ENCODE data around the gene EHBP1L1.

Gene EHBP1L1

DNA sequence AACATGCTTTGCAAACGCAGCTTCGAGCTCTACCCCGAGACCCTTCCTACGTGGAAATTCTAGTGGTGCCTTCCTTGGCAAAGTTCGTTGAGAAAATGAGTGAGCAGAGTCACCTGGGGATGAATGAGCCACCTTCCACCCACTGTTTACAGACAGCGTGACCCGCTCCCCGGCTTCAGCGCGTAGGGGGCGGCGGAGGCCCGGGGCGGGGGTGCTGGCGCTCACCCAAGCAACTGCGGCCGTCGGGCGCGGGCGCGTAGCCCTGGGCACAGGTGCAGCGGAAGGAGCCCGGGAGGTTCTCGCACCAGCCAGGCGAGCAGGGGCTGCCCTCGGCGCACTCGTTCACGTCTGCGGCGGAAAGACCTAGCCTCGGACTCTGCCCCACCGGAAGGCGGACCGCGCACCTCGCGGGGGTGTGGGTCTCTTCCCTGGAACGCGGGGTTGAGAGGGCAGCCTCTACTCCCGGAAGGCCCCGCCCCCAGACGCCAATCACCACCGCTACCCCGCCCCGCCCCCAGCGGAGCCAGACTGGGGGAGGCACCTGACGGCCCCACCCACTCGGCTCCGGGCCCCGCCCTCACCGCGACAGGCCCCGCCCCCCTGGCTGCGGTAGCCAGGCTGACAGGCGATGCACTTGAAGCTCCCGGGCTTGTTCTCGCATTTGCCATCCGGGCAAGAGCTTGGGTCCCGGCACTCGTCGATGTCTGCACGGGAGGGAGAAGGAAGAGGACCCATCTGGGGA is 29.5 kb upstream of the EHBP1L1 start:
- DNase-seq (ENCODE audit: low read depth), result peak; percentile 63

- no peak for DNase-seq (ENCODE audit: low read depth)
Measured at GRCh38 chr11:65547446-65548125, 28.3 kb upstream of the EHBP1L1 start.

DNA sequence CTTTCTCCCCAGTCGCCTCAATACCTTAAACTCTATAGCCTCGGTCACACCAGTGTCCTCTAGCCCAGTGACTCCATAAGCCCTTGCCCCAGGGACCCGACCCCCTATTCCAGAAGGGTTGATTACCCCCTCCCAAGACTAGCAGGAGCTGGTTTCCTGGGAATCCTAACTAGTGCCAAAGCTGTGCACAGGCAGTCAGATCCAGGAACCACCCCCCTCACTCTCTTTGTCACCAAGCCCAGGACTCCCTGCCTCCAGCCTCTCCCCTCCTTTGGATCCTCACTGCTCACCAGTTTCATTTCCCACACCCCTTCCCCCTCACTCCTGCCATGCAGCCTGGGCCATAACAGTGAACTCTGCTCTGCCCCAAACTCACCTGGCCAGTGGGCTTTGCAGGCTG is 27.5 kb upstream of the EHBP1L1 start:
- DNase-seq (ENCODE audit: low read depth), result no peak

DNA sequence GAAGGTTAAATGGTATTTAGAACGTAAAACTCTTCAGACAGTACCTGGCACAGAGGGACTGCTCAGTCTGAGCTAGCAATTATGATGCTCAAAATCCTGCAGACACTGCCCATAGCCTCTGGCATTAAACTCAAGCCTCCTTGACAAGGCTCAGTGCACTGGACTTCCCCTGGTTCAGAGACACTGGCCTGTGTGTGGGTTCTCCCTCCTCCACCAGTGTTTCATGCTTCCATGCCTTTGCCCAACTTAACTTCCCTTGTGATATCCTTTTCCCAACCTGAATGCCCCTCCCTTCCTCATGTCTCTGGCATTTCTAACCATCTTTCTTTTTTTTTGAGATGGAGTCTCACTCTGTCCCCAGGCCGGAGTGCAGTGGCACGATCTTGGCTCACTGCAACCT is 26.8 kb upstream of the EHBP1L1 start:
- DNase-seq (ENCODE audit: low read depth), result no peak

DNA sequence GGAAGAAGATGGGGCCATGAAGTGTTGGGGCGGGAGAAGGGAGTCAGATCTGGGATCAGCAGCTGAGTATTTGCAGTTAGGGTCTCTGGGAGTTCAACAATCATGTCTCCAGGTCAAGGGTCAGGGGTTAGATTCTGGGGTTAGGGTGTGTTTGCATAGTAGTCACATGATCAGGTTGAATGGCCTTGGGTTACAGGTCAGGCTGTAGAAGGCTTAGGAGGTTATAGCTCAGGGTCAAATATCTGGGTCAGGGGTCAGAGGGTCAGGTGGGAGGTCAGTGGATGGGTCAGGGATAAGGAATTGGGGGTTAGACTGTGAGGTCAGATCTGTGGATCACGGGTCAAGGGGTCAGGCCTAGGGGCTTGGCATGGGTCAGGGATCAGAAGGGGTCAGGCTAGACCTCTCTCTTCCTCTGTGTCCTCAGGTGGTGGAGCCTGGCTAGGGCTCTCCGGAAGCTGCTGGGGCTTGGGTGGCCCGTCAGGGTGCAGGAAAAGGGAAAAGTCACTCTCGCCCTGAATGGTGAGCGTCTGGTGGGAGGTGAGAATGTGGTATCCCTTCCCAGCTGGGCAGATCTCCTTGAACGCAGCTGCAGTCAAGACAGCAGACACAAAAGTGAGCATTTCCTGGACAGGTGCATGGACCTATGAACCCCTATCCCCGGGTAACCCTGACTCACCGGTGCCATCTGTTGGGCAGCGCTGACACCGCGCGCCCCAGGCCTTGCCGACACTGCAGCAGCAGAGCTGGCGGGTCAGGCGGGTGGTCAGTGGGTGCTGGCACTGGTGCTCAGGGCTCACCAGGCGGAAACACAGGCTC is 24.1 kb upstream of the EHBP1L1 start:
- peak; percentile 45 for DNase-seq (ENCODE audit: low read depth)

DNA sequence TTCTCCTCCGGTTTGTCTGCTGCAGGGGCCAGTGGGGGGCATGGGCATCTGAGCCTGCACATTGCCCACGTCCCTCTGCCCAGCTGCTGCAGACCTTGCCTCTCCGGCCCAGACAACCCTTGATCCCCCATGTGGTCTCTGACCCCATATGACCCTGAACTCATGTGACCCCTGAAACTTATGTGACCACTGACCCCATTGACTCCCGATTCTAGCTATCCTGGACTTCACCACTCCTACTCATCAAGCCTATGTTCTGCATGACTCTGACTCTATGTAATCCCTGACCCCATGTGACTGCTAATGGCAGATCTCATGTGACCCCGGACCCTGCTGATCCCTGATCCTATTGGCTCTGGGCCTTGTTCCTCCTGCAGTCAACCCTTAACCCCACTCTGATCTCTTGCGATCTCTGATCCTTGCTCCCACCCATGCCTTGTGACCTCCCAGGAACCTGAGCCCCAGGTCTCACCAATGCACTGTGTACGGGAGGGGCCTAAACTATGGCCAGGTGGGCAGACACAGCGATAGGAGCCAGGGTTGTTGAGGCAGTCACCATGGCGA is 23.4 kb upstream of the EHBP1L1 start:
- no peak for DNase-seq (ENCODE audit: low read depth)

GRCh38 chr11:65553301-65554001 is 22.4 kb upstream of the EHBP1L1 start:
- DNase-seq (ENCODE audit: low read depth), result no peak

GRCh38 chr11:65554057-65554818 is 21.6 kb upstream of the EHBP1L1 start:
- no peak for DNase-seq (ENCODE audit: low read depth)

GRCh38 chr11:65554842-65555430 is 20.9 kb upstream of the EHBP1L1 start:
- no peak for DNase-seq (ENCODE audit: low read depth)

GRCh38 chr11:65555693-65556231 is 20.1 kb upstream of the EHBP1L1 start:
- DNase-seq (ENCODE audit: low read depth), result peak; percentile 79

DNA sequence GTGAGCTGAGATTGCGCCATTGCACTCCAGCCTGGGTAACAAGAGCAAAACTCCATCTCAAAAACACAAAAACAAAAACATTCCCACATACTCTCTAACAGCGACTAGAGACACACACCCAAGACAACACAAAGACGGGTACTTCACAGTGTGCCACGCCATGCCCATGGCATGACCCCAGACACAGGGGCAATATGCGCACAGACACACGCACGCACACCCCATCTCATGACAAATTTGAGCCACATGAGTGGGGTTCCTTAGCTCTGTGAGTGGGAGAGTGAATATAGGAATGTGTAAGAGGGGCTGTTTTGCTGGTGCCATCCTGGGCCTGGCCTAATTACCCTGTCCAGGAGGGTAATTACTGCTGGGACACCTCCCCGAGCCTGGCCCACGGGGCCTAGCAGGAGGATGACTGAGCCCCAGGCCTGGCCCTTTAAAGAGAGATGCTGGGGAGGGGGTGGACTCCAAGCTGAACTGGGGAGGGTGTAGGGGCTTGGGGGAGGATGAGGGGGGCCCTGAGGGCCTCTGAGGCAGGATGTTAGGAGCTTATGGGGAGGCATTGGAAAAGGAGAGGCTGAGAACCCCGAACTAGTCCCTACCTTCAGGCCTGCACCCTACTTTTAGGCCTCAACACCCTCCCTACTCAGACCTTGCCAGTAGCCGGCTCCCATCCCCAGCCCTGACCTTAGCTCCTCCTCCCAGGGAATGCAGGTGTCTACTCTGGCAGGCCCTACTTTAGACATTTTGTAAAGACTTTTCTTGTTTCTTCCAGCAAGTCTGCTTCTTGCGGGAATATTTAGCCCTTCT is 19.2 kb upstream of the EHBP1L1 start:
- DNase-seq (ENCODE audit: low read depth), result no peak

DNA sequence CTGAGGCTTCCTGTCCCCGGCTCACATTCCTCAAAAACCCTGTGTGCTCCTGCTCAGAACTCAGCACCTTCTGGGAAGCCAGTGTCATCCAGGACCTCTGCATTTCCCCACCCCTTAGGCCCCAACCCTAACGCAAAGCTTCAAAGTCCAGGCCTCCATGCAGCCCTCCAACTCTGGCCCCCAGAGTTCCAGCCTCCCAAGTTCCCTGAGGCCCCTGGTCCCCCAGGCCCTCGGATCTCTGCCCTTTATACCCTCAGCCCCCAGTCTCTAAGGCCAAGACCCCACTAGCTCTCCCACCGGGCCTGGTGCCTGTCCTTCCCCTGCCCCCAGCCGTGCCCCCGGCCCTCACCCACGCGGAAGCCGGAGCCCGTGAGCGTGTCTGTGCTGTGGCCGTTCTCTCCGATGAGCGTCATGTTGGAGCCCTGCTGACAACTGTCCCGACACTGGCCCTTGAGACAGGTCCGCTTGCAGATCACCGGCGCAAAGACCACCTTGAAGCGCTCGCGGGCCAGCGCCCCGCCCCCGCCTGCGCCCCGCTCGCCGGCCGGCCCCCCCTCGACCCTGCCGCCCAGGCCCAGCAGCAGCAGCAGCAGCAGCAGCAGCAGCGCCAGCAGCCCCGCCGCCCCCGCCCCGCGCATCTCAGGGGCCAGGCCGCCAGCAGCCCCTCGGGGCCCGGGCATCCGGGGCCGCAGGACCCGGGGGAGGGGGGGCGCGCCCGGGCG is 18.4 kb upstream of the EHBP1L1 start:
- DNase-seq (ENCODE audit: low read depth), result no peak

DNA sequence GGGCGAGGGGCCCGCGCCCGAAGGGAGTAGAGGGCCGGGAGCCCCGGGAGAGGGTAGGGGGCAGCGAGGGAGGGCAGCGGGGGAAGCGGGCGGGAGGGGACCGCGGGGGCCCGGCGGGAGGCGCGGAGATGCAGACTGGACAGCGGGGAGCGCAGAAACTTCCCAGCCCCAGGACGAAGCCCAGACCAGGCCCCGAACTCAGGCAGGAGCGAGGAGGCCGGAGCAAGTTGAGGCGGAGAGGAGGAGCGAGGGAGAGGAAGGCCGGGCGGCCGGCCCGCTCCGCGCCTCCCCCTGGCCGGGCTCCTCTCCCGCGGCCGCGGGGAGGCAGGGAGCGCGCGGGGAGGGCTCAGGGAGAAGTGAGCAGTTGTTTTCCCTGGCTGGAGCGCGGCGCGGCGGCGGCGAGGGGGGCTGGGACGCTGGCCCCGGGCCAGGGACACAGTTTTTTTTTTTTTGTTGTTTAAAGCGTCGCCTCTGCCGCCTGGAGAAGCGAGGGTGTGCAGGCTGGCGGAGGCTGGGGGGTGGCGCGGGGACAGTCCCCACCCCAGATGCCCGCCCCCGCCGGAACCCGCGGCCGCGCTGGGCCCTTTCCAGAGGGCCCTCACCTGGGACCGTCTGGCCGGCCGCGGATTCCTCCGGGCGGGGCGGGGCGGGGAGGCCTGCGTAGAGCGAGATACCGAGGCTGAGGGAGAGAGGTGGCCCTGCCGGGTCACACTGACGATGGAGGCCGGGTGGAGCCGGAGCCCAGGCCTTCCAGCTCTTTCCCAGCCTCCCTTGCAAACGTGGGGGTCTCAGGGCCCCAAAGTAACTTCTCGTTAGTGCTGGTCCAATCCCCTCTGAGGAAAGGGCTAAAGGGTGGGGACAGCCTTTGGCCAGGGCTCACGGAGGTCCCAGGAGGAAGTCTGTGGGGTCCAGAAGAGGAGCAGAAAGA is 17.6 kb upstream of the EHBP1L1 start, which contains the start of gene LTBP3:
Gene LTBP3 (minus strand): TSS at position 358 of the 928 bp plus-strand sequence. CDS start 400 bp downstream, outside the sequence.
- peak; percentile 75 for DNase-seq (ENCODE audit: low read depth)

GRCh38 chr11:65558930-65559509 is 16.8 kb upstream of the EHBP1L1 start:
- no peak for DNase-seq (ENCODE audit: low read depth)

- no peak for DNase-seq (ENCODE audit: low read depth)
Measured at GRCh38 chr11:65559535-65559934, 16.3 kb upstream of the EHBP1L1 start.

- DNase-seq (ENCODE audit: low read depth), result peak; percentile 53
Measured at GRCh38 chr11:65559951-65560537, 15.8 kb upstream of the EHBP1L1 start.

Data from amniotic epithelial cell (primary cell).